ENCODE measurements around the gene LRFN2.

The LRFN2 gene

GRCh38 chr6:40516429-40516828 lies 70.7 kb downstream of the LRFN2 start:
- Histone ChIP-seq H3K27me3 (ENCODE audit: insufficient read depth, low read length, poor library complexity, severe bottlenecking) (no peaks in the 10 kb centered on the region), H3K9me2 (replicated peaks; ENCODE audit: low read depth, low read length) (no peaks in the 10 kb centered on the region), H4K20me1 (ENCODE audit: insufficient read depth, low read length, poor library complexity, severe bottlenecking) (no peaks in the 10 kb centered on the region), H3K9me3 (ENCODE audit: insufficient read depth, low read depth, low read length) (no peaks in the 10 kb centered on the region), H3F3A (ENCODE audit: low read depth) (no peaks in the 10 kb centered on the region), H3K4me1 (ENCODE audit: insufficient read depth, low read length, poor library complexity, severe bottlenecking) (peaks cover 14% of the 10 kb centered on the region), H3K9ac (ENCODE audit: low read depth, low read length, poor library complexity, severe bottlenecking) (no peak overlapping the region), H3K79me2 (ENCODE audit: insufficient read depth, low read length) (no peaks in the 10 kb centered on the region), H3K36me3 (ENCODE audit: insufficient read depth, low read length) (no peaks in the 10 kb centered on the region), H3K4me2 (ENCODE audit: low read depth, low read length, poor library complexity, severe bottlenecking) (no peak overlapping the region), H2AFZ (ENCODE audit: low read length) (no peak overlapping the region), H3K4me3 (ENCODE audit: low read length, poor library complexity, severe bottlenecking) (no peak overlapping the region)
- TF ChIP-seq CTCF (conservative IDR thresholded peaks at IDR 0.05; ENCODE audit: low read length) = no peak
- TF ChIP-seq EZH2phosphoT487 (IDR thresholded peaks at IDR 0.05; ENCODE audit: borderline replicate concordance) = no peak

GRCh38 chr6:40512340-40512739 lies 74.8 kb downstream of the LRFN2 start:
- no peaks in the 10 kb centered on the region for H3F3A ChIP-seq (ENCODE audit: low read depth)
- TF ChIP-seq EZH2phosphoT487 (IDR thresholded peaks at IDR 0.05; ENCODE audit: borderline replicate concordance) (no peak), CTCF (conservative IDR thresholded peaks at IDR 0.05; ENCODE audit: low read length) (no peak)
- H4K20me1 ChIP-seq (ENCODE audit: insufficient read depth, low read length, poor library complexity, severe bottlenecking) = no peaks in the 10 kb centered on the region
- no peak overlapping the region for H2AFZ ChIP-seq (ENCODE audit: low read length)
- H3K9me3 ChIP-seq (ENCODE audit: insufficient read depth, low read depth, low read length) = no peaks in the 10 kb centered on the region
- H3K4me2 ChIP-seq (ENCODE audit: low read depth, low read length, poor library complexity, severe bottlenecking) = no peak overlapping the region
- H3K4me1 ChIP-seq (ENCODE audit: insufficient read depth, low read length, poor library complexity, severe bottlenecking) = no peaks in the 10 kb centered on the region
- no peak overlapping the region for H3K9ac ChIP-seq (ENCODE audit: low read depth, low read length, poor library complexity, severe bottlenecking)
- no peak overlapping the region for H3K4me3 ChIP-seq (ENCODE audit: low read length, poor library complexity, severe bottlenecking)
- H3K9me2 ChIP-seq (replicated peaks; ENCODE audit: low read depth, low read length) = no peaks in the 10 kb centered on the region
- no peaks in the 10 kb centered on the region for H3K27me3 ChIP-seq (ENCODE audit: insufficient read depth, low read length, poor library complexity, severe bottlenecking)
- H3K36me3 ChIP-seq (ENCODE audit: insufficient read depth, low read length) = no peaks in the 10 kb centered on the region
- no peaks in the 10 kb centered on the region for H3K79me2 ChIP-seq (ENCODE audit: insufficient read depth, low read length)

GRCh38 chr6:40511884-40512283 lies 75.3 kb downstream of the LRFN2 start:
- H3K9me3 ChIP-seq (ENCODE audit: insufficient read depth, low read depth, low read length) = no peaks in the 10 kb centered on the region
- no peaks in the 10 kb centered on the region for H3K36me3 ChIP-seq (ENCODE audit: insufficient read depth, low read length)
- TF ChIP-seq EZH2phosphoT487 (IDR thresholded peaks at IDR 0.05; ENCODE audit: borderline replicate concordance) (no peak), CTCF (conservative IDR thresholded peaks at IDR 0.05; ENCODE audit: low read length) (no peak)
- H3K27me3 ChIP-seq (ENCODE audit: insufficient read depth, low read length, poor library complexity, severe bottlenecking) = no peaks in the 10 kb centered on the region
- H3F3A ChIP-seq (ENCODE audit: low read depth) = no peaks in the 10 kb centered on the region
- H3K4me3 ChIP-seq (ENCODE audit: low read length, poor library complexity, severe bottlenecking) = no peak overlapping the region
- no peak overlapping the region for H2AFZ ChIP-seq (ENCODE audit: low read length)
- no peak overlapping the region for H3K4me2 ChIP-seq (ENCODE audit: low read depth, low read length, poor library complexity, severe bottlenecking)
- H3K9me2 ChIP-seq (replicated peaks; ENCODE audit: low read depth, low read length) = no peaks in the 10 kb centered on the region
- no peaks in the 10 kb centered on the region for H4K20me1 ChIP-seq (ENCODE audit: insufficient read depth, low read length, poor library complexity, severe bottlenecking)
- no peaks in the 10 kb centered on the region for H3K79me2 ChIP-seq (ENCODE audit: insufficient read depth, low read length)
- H3K9ac ChIP-seq (ENCODE audit: low read depth, low read length, poor library complexity, severe bottlenecking) = no peak overlapping the region
- H3K4me1 ChIP-seq (ENCODE audit: insufficient read depth, low read length, poor library complexity, severe bottlenecking) = no peaks in the 10 kb centered on the region

Measured in Loucy (cell line).